ENCODE results near the gene BIN1. TPM values are rescaled to one million over a fixed set of nuclear protein-coding genes. Genes with fewer than 3 reads are reported as not detected.

BIN1 gene
- polyA plus RNA-seq, 1 experiment = 37.6 TPM

- Histone ChIP-seq H3K27me3 (ENCODE audit: control insufficient read depth, insufficient read depth, low read length) (no peaks in the 10 kb centered on the region), H3K4me3 (ENCODE audit: low read depth, low read length) (no peak overlapping the region), H3K36me3 (ENCODE audit: control insufficient read depth, insufficient read depth, low read length) (no peaks in the 10 kb centered on the region; the same call in 1 of the 2 replicates)
- CTCF ChIA-PET = interaction anchor here (1.0 kb wide), 2 partner anchors 18 to 38 kb away, joined by 3 read pairs; no protein-coding TSS in a partner anchor
- TF ChIP-seq CTCF (IDR thresholded peaks at IDR 0.05; ENCODE audit: insufficient read depth, low read depth, low read length) = no peak
- POLR2A ChIA-PET = no interaction called here
- DNase-seq (ENCODE audit: low read depth) = no peak
Measured at GRCh38 chr2:127108090-127108523, 1.2 kb upstream of the BIN1 start.

GRCh38 chr2:127107622-127107999 lies 657 bp upstream of the BIN1 start:
- Histone ChIP-seq H3K27me3 (ENCODE audit: control insufficient read depth, insufficient read depth, low read length) (no peaks in the 10 kb centered on the region), H3K4me3 (ENCODE audit: low read depth, low read length) (peak overlapping the region; percentile 86), H3K36me3 (ENCODE audit: control insufficient read depth, insufficient read depth, low read length) (no peaks in the 10 kb centered on the region; the same call in 1 of the 2 replicates)
- peak; percentile 22; the same call in 1 of the 2 replicates for TF ChIP-seq CTCF (IDR thresholded peaks at IDR 0.05; ENCODE audit: insufficient read depth, low read depth, low read length)
- ChIA-PET CTCF (interaction anchor here (1.1 kb wide), 1 partner anchor 28 kb away, joined by 3 read pairs; no protein-coding TSS in a partner anchor), POLR2A (no interaction called here)
- DNase-seq (ENCODE audit: low read depth) = no peak

- TF ChIP-seq CTCF (IDR thresholded peaks at IDR 0.05; ENCODE audit: insufficient read depth, low read depth, low read length) = no peak
- Histone ChIP-seq H3K27me3 (ENCODE audit: control insufficient read depth, insufficient read depth, low read length) (no peaks in the 10 kb centered on the region), H3K4me3 (ENCODE audit: low read depth, low read length) (peak overlapping the region; percentile 86), H3K36me3 (ENCODE audit: control insufficient read depth, insufficient read depth, low read length) (no peaks in the 10 kb centered on the region; the same call in 1 of the 2 replicates)
- POLR2A ChIA-PET = interaction anchor here (0.6 kb wide), 1 partner anchor 41 kb away, joined by 4 read pairs; no protein-coding TSS in a partner anchor
- CTCF ChIA-PET = interaction anchor here (0.7 to 2.0 kb wide), 3 partner anchors 19 to 38 kb away, joined by 3 to 7 read pairs (median 3); no protein-coding TSS in a partner anchor
- DNase-seq (ENCODE audit: low read depth) = no peak
Measured at GRCh38 chr2:127106457-127106990, 430 bp downstream of the BIN1 start.

- TF ChIP-seq CTCF (IDR thresholded peaks at IDR 0.05; ENCODE audit: insufficient read depth, low read depth, low read length) = no peak
- ChIA-PET CTCF (interaction anchor here (0.7 to 2.0 kb wide), 4 partner anchors 32 to 48 kb away, joined by 3 to 7 read pairs (median 4); no protein-coding TSS in a partner anchor), POLR2A (interaction anchor here (0.6 to 0.7 kb wide), 2 partner anchors 12 to 42 kb away, joined by 4 to 8 read pairs; no protein-coding TSS in a partner anchor)
- no peak for DNase-seq (ENCODE audit: low read depth)
- no peaks in the 10 kb centered on the region; the same call in 1 of the 2 replicates for H3K36me3 ChIP-seq (ENCODE audit: control insufficient read depth, insufficient read depth, low read length)
- no peaks in the 10 kb centered on the region for H3K27me3 ChIP-seq (ENCODE audit: control insufficient read depth, insufficient read depth, low read length)
- H3K4me3 ChIP-seq (ENCODE audit: low read depth, low read length) = peak overlapping the region; percentile 86
Measured at GRCh38 chr2:127105656-127106456, 1.1 kb downstream of the BIN1 start.
